GM19324 (cell line): ENCODE data around the gene RIOX2.
A peak's percentile ranks its signal among the peaks of the same experiment; 100 is the strongest.
"Not testable (repeated sequence)": the region's sequence is repeated elsewhere in the genome, so short reads cannot be mapped to it uniquely, and the experiment has no call there.

Source experiments
- ATAC-seq: cut with Tn5 transposase; IDR thresholded peaks from one replicate; pipeline ENCODE4 v1.9.1; 2021; ENCODE audit warnings: mild to moderate bottlenecking, moderate library complexity; ENCODE audit not compliant: unreplicated experiment, low FRiP score

Gene RIOX2

GRCh38 chr3:97971679-97972567 is at the start of gene RIOX2:
RIOX2 (minus strand) TSS chr3:97972431; CDS start chr3:97967593, 4,838 bp downstream.
- peak; percentile 93 for ATAC-seq

- no peak for ATAC-seq
Measured at GRCh38 chr3:98020412-98020811, 48.2 kb upstream of the RIOX2 start.

GRCh38 chr3:98018301-98018700 is 46.1 kb upstream of the RIOX2 start:
- ATAC-seq, result no peak

DNA sequence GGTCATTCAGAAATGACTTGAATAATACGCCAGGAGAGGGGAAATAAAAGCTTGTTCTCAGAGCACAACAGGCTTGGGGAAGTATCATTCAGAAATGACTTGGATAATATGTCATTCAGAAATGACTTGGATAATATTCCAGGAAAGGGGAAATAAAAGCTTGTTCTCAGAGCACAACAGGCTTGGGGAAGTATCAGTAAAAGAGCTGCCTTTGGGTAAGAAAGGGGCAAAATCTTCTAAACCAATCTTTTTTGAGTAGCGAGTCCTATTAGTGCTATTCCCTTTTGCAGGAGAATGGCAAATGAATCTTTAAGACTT is 42.0 kb upstream of the RIOX2 start:
- no peak for ATAC-seq

DNA sequence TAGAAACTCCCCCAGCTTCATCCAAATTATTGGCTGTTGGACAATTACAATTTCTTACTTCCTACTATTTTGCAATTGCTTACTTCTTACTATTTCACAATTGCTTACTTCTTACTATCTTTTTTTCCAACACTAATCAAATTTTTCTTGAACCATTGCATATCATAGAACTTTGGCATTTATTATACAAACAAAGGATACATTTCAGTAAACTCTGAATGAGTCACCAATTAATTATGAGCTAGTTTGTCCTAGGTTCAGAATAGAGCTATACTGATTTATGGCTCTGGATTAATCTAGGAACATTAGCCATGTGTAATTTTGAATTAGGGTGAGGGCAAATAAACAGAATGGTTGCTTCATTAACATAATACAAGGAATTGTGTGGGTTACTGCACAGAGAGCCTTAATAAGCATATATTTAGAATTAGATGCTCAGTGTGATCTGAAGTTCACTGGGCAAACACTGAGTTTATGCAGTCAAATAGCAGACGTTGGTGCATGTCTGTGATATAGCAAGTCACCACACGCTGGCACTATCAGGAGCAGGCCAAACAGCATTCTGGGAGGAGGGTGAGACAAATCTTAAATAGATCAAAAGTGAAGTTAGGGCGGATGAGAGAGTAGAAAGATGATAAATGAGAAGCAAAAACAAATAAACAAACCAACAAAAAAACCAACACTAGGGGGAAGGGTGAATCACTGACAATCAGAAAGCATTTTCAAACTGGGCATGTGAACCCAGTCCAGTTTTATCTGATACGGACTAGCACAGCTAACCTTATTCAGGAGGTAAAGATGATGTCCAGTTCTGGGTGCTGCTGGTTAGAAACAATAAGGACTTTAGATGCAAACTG is 41.4 kb upstream of the RIOX2 start:
- no peak for ATAC-seq

- no peak for ATAC-seq
Measured at GRCh38 chr3:98012979-98013378, 40.7 kb upstream of the RIOX2 start.

DNA sequence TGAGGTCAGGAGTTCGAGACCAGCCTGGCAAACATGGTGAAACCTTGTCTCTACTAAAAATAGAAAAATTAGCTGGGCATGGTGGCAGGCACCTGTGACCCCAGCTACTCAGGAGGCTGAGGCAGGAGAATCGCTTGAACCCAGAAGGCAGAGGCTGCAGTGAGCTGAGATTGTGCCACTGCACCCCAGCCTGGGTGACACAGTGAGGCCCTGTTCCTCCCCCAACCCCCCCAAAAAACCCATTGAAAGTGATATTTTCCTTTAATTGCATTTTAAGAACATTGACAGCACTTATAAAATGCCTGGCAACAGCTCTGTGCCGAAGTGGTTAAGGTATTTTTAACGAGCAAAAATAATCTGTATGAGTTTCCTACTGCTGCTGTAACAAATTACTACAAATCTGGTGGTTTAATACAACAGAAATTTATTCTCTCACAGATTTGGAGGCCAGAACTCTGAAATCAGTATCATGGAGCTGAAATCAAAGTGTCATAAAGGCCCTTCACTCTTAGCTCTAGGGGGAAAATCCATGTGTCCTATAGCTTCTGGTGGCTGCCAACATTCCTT is 38.7 kb upstream of the RIOX2 start:
- ATAC-seq, result not testable (repeated sequence)

DNA sequence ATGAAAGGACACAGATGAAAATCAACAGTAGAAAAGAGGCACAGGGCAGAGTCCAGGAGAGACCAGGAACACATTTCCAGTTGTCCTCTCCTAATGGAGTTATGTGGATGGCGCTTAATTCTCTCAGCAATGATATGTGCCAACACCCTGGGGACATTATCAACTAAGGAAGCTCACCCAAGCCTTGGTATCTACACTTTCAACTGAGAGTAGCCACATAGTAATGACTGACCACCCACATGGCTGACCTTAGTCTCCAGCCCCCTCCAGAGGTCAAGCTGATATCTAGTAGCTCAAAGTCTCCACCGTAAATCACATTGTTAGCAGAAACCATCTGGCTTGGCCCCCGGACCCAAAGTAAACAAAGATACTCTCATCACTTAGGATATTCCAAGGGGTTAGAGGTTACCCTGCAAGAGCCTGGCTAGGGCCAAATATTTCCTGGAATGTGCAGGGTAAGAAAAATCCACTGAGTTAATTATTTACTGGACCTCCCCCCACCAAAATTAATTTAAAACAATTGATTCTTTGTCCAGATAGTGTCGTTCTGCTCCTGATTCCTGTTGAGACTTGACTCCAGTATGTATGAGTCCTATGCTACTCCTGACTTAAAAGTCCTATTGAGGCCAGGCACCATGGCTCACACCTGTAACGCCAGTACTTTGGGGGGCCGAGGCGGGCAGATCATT is 38.1 kb upstream of the RIOX2 start:
- no peak for ATAC-seq

- peak; percentile 63 for ATAC-seq
Measured at GRCh38 chr3:98008855-98009254, 36.6 kb upstream of the RIOX2 start.

DNA sequence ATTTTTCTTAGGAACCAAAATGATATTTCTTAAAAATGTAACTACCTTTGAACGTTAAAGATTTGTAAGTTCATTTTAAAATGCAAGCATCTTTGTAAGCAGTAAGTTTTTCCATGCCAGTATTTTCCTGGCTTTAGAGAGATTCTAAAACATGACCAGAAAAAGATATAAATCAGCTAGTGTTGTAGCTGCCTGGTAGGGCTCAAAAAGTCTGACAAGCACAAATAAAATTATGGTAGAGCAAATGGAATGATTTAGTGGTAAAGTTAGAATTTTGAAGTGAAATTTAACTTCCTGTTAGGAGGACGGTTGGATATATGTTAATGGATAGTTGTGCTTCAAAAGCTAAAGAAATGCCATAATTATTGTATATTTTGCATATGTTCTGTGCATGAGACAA is 33.2 kb upstream of the RIOX2 start:
- ATAC-seq, result no peak

DNA sequence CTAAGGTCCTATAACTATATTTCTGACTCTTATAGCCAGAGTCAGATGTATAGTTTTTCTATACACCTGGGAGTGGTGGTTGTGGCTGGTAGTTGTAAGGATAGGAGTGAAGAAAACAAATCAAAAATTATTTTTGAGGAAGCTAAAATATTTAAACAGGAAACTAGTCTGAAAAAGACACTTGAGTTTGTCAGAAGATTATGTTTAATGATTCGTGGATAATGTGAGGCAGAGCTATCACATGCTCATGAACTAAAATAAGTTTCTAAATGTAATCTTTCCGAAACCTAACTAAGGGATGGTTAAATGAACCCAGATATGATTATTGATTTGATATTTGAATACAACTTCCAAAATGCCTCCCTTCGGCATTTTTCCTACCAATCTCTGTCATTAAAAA is 32.5 kb upstream of the RIOX2 start:
- ATAC-seq, result no peak

DNA sequence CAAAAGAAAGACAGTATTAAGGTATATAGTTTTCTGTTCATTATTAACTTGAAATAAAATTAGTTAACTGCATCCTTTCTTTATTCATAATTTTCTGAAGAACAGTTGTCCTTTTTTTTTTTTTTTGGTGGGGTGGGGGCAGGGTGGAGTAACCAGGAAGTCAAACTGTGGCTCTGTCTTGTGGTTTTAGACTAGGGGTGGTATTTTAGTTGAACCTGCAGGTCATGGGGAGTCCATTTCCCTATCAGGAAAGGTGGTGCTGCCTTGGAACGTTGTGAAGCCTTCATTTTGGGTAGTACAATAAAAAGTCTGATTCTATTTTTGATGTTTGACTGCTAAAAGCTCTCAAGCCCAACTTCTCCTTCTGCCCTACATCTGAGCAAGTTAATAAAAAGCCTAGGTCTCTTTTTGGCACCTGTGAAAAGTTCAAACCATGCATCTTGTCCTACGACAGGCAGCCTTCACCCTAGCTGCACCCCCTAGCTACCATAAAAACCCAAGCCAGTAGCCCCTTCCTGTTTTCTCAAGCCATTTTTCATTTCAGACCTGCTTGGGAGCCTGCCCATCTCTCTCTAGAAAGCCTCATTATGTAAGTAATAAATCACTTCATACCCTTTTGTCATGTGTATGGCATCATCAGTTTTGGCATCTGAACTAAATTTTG is 31.2 kb upstream of the RIOX2 start:
- peak; percentile 70 for ATAC-seq

- no peak for ATAC-seq
Measured at GRCh38 chr3:98002717-98003116, 30.5 kb upstream of the RIOX2 start.

DNA sequence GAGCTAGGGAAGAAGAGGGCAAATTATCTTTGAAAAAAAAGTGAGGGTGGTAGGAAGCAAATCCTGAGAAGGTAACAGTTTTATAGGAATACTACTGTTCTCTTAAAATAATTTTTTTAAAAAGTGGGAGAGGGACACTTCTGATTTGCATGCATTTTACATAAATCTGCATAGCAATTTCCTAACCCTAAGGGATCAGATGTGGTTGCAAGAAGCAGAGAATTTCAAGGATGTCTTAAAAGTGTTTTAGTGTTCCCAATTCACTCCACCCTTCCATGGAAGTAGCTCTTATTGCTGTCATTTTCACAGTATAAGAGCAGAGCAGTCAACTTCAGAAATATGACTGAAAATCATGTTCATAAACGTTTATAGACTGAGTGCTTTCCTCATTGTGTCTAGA is 27.8 kb upstream of the RIOX2 start:
- ATAC-seq, result no peak

DNA sequence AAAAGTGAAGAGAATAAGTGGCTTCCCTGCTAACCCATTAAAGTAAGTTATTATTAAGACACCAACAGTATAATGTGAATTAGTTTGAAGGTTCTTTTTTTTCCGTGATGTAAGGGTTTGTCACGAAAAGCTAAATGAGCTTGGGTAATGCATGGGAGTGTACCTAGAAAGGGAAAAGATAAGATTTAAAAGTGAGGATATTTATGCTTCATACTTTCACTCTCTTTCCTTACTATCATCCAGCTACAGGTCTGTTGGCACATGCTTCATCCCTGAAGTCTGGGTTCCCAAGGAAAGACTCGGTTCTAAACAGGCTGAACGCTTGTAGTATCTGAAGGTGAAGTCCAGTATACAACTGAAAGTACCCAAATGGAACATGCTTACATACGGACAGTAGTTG is 26.9 kb upstream of the RIOX2 start:
- ATAC-seq, result no peak

DNA sequence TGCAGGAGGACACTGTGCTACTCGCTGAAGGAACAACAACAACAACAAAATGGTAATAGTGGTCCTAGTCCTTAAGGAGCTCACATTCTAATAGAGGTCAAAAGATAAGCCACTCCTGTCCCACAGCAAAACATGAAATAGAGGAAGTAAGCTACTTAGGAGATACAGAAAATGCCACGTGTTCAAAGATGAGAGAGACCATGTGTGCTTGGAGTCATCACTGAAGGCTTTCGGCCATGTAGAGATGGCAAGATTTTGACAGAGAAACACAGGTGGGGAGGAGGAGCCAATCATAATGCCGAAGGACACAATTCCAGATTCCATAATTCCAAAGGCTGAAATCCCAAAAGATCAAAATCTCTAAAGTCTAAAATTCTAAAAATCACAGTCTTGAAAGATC is 24.8 kb upstream of the RIOX2 start:
- ATAC-seq, result no peak

GRCh38 chr3:97994328-97994945 is 22.2 kb upstream of the RIOX2 start:
- ATAC-seq, result no peak

- ATAC-seq, result no peak
Measured at GRCh38 chr3:97993526-97993925, 21.3 kb upstream of the RIOX2 start.

DNA sequence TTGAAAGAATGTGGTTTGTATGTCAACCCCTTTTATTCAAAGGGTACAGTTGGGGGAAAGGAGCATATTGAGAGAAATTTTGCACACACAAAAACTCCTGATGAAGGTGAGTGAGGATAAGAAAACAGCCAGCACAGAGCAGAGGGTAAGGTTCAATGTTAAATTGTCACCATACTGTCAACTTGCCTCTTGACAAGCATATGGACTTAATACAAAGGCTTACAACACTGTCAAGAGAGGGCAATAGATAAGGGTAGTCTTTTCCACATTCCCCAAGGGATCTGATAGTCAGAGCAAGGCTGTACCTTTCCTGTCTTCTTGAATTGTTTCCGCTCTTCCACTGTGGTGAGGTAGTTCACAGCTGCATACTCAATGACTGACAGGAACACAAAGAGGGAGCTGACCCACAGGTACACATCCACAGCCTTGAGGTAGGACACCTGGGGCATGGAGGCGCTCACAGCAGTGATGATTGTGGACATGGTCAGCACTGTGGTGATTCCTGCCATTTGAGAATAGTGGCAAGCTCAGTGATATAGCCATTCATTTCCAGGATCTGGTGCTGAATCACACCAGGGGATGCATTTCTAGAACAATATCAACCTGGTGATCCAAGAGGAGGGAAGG is 20.4 kb upstream of the RIOX2 start:
- no peak for ATAC-seq
